Astrocyte (in vitro differentiated cells and primary cell): ENCODE results near the gene KLF18. TPM values are rescaled to one million over a fixed set of nuclear protein-coding genes. Genes with fewer than 3 reads are reported as not detected.
"Not testable (repeated sequence)": the region's sequence is repeated elsewhere in the genome, so short reads cannot be mapped to it uniquely, and the experiment has no call there.

Experiments
- DNase-seq: peaks from one replicate; pipeline ENCODE4 v3.0.0-alpha.2; 2010; ENCODE audit warnings: low read depth
- FAIRE-seq: peaks from 2 replicates; lab custom pipeline; 2011; peaks lifted over from hg19 to GRCh38; lab: Jason Lieb, UNC
- H2AFZ ChIP-seq: 2 replicates; pipeline ENCODE4 v1.6.0; 2012; ENCODE audit warnings: low read depth, low read length, inconsistent platforms
- H3K27ac ChIP-seq: 2 replicates; pipeline ENCODE4 v1.5.1; 2011; ENCODE audit warnings: low read depth, low read length, inconsistent platforms
- H3K27me3 ChIP-seq: 2 replicates; pipeline ENCODE4 v1.6.0; 2011; ENCODE audit warnings: low read length, inconsistent platforms; ENCODE audit not compliant: insufficient read depth
- H3K36me3 ChIP-seq: 2 replicates; pipeline ENCODE4 v1.5.1; 2011; ENCODE audit warnings: low read length, inconsistent platforms; ENCODE audit not compliant: insufficient read depth
- H3K4me1 ChIP-seq: 2 replicates; pipeline ENCODE4 v1.5.1; 2011; ENCODE audit warnings: low read length, inconsistent platforms; ENCODE audit not compliant: insufficient read depth
- H3K4me2 ChIP-seq: 2 replicates; pipeline ENCODE4 v1.6.0; 2012; ENCODE audit warnings: low read length, inconsistent platforms
- H3K4me3 ChIP-seq: 2 replicates; pipeline ENCODE4 v1.5.1; 2011; ENCODE audit warnings: low read depth, mild to moderate bottlenecking, low read length, inconsistent platforms; ENCODE audit not compliant: insufficient read depth
- H3K79me2 ChIP-seq: 2 replicates; pipeline ENCODE4 v1.6.0; 2012; ENCODE audit warnings: mild to moderate bottlenecking, low read length, inconsistent platforms; ENCODE audit not compliant: insufficient read depth
- H3K9ac ChIP-seq: 2 replicates; pipeline ENCODE4 v1.6.0; 2012; ENCODE audit warnings: mild to moderate bottlenecking, low read length, inconsistent platforms
- H3K9me3 ChIP-seq: 2 replicates; pipeline ENCODE4 v1.5.1; 2012; ENCODE audit warnings: low read depth, mild to moderate bottlenecking, low read length, inconsistent platforms; ENCODE audit not compliant: insufficient read depth
- H4K20me1 ChIP-seq: 2 replicates; pipeline ENCODE4 v1.6.0; 2012; ENCODE audit warnings: low read length, inconsistent platforms; ENCODE audit not compliant: insufficient read depth
- H3K27ac Mint-ChIP-seq: one replicate; pipeline ENCODE4 v1.8.0; 2021; ENCODE audit warnings: mild to moderate bottlenecking, mixed read lengths; ENCODE audit not compliant: unreplicated experiment
- H3K27me3 Mint-ChIP-seq: one replicate; pipeline ENCODE4 v1.8.0; 2021; ENCODE audit warnings: low read depth, mixed read lengths; ENCODE audit not compliant: unreplicated experiment
- H3K36me3 Mint-ChIP-seq: one replicate; pipeline ENCODE4 v1.8.0; 2021; ENCODE audit warnings: low read depth, mixed read lengths; ENCODE audit not compliant: unreplicated experiment
- H3K4me1 Mint-ChIP-seq: one replicate; pipeline ENCODE4 v1.8.0; 2021; ENCODE audit warnings: low read depth, mixed read lengths; ENCODE audit not compliant: unreplicated experiment
- H3K4me3 Mint-ChIP-seq: one replicate; pipeline ENCODE4 v1.8.0; 2021; ENCODE audit warnings: mild to moderate bottlenecking, moderate library complexity, mixed read lengths; ENCODE audit not compliant: unreplicated experiment
- H3K9me3 Mint-ChIP-seq: one replicate; pipeline ENCODE4 v1.8.0; 2021; ENCODE audit warnings: mild to moderate bottlenecking, mixed read lengths; ENCODE audit not compliant: unreplicated experiment
- EZH2 ChIP-seq: IDR thresholded peaks from 2 replicates; pipeline ENCODE4 v1.6.1; 2012; ENCODE audit warnings: mild to moderate bottlenecking, low read length, inconsistent platforms; ENCODE audit not compliant: insufficient read depth
- total RNA-seq: library from RNA; stranded (reverse); gene quantifications from 2 replicates; pipeline ENCODE4 v1.2.1, GENCODE V29; 2021
- TF ChIP-seq, protein P1 (sequence below): IDR thresholded peaks from 2 replicates; pipeline ENCODE4 v1.5.1; 2011; ENCODE audit warnings: low read depth, mild to moderate bottlenecking, inconsistent platforms, low read length, moderate library complexity; ENCODE audit not compliant: insufficient read depth

Gene KLF18
- total RNA-seq, 1 donor from 2014 or later = not detected

DNA sequence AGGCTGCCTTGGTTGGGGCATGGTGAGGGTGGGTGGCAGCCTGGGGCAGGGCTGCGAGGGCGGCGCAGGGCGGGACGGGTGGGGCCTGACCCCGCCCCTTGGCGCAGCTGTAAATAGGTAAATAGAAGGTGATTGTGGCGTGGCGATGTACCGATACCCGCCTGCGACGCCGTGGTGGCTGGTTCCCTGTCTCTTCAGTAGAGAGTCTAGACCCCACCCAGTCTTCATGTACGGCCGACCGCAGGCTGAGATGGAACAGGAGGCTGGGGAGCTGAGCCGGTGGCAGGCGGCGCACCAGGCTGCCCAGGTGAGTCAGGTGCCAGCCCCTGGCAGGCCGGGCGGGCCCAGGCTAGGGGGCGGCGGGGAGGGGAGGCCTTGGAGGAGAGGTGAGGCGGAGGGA is 22.7 kb downstream of the KLF18 start, which contains the start of gene KLF17:
Gene KLF17, plus strand, starts transcription at position 140 of the 400 bp plus-strand sequence. Its CDS starts 87 bp downstream, at position 227.
- H3K4me1 Mint-ChIP-seq = no peaks in the 10 kb centered on the region
- no peak for TF ChIP-seq EZH2
- TF ChIP-seq, protein P1, sequence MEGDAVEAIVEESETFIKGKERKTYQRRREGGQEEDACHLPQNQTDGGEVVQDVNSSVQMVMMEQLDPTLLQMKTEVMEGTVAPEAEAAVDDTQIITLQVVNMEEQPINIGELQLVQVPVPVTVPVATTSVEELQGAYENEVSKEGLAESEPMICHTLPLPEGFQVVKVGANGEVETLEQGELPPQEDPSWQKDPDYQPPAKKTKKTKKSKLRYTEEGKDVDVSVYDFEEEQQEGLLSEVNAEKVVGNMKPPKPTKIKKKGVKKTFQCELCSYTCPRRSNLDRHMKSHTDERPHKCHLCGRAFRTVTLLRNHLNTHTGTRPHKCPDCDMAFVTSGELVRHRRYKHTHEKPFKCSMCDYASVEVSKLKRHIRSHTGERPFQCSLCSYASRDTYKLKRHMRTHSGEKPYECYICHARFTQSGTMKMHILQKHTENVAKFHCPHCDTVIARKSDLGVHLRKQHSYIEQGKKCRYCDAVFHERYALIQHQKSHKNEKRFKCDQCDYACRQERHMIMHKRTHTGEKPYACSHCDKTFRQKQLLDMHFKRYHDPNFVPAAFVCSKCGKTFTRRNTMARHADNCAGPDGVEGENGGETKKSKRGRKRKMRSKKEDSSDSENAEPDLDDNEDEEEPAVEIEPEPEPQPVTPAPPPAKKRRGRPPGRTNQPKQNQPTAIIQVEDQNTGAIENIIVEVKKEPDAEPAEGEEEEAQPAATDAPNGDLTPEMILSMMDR = no peak
- H3K79me2 ChIP-seq = no peaks in the 10 kb centered on the region

DNA sequence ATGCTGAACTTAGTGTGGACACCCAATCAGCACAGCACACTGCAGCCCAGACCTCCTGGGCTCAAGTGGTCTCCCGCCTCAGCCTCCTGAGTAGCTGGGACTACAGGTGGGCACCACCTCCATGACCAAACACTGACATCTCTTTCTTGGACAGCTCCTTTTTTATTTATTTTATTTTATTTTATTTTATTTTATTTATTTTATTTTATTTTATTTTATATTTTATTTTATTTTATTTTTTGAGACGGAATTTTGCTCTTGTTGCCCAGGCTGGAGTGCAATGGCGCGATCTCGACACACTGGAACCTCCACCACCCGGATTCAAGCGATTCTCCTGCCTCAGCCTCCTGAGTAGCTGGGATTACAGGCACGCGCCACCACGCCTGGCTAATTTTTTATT is 24.2 kb downstream of the KLF18 start:
- H3K4me2 ChIP-seq, H3K4me1 Mint-ChIP-seq, H3K27ac ChIP-seq, H3K36me3 Mint-ChIP-seq, H3K36me3 ChIP-seq, H3K4me3 Mint-ChIP-seq, H3K9me3 Mint-ChIP-seq, H4K20me1 ChIP-seq, H3K4me1 ChIP-seq, H3K4me3 ChIP-seq, H3K9ac ChIP-seq, H3K27ac Mint-ChIP-seq, DNase-seq, H3K9me3 ChIP-seq, FAIRE-seq, H3K79me2 ChIP-seq, H2AFZ ChIP-seq: not testable (repeated sequence)
- H3K27me3 ChIP-seq = peaks cover 10% of the 10 kb centered on the region
- peaks cover 12% of the 10 kb centered on the region for H3K27me3 Mint-ChIP-seq

More for the DNA sequence above, 22.7 kb downstream of the KLF18 start, which contains the start of gene KLF17:
- peaks cover 7% of the 10 kb centered on the region for H3K27me3 ChIP-seq
- no peaks in the 10 kb centered on the region for H3K9me3 ChIP-seq
- no peaks in the 10 kb centered on the region for H3K4me1 ChIP-seq
- H4K20me1 ChIP-seq = no peaks in the 10 kb centered on the region
- H3K27ac ChIP-seq = no peak within 1 kb of the TSS
- H3K36me3 Mint-ChIP-seq = no peaks in the 10 kb centered on the region
- H3K4me3 Mint-ChIP-seq = no peak within 1 kb of the TSS
- H3K9ac ChIP-seq = no peak within 1 kb of the TSS
- no peak within 1 kb of the TSS for H2AFZ ChIP-seq
- H3K9me3 Mint-ChIP-seq = peaks cover 9% of the 10 kb centered on the region
- H3K36me3 ChIP-seq = no peaks in the 10 kb centered on the region
- FAIRE-seq = no peak
- H3K4me2 ChIP-seq = no peak within 1 kb of the TSS
- no peak within 1 kb of the TSS for H3K4me3 ChIP-seq
- no peak for DNase-seq
- no peak within 1 kb of the TSS for H3K27ac Mint-ChIP-seq
- peaks cover 14% of the 10 kb centered on the region for H3K27me3 Mint-ChIP-seq

DNA sequence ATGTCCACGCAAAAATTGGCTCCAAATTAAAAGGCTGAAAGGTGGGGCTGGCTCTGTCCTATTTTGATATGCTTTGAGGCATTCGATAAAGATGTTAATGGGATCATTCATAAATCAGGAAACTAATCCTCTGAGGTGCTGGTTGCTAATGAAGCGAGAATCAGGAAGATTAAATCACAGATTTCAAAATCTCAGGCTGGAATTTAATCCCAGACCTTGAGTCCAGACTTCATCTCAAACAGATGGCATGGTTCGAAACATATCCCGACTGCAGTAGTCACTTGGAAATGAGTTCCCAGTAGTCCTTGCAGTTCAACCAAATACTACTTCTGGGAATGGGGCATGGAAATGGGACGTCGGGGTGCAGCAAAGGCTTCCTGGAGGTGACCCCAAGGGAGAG is 27.3 kb downstream of the KLF18 start:
- Histone ChIP-seq H4K20me1 (no peaks in the 10 kb centered on the region), H3K27ac (no peak overlapping the region), H3K9ac (no peak overlapping the region), H3K4me1 (no peaks in the 10 kb centered on the region), H3K4me3 (no peak overlapping the region), H3K4me2 (no peak overlapping the region), H3K27me3 (peaks cover 3% of the 10 kb centered on the region), H3K9me3 (no peaks in the 10 kb centered on the region), H2AFZ (no peak overlapping the region), H3K79me2 (no peaks in the 10 kb centered on the region), H3K36me3 (no peaks in the 10 kb centered on the region)
- peak overlapping the region; percentile 30 for H3K4me3 Mint-ChIP-seq
- FAIRE-seq (no peak), DNase-seq (no peak)
- peaks cover 4% of the 10 kb centered on the region for H3K27me3 Mint-ChIP-seq
- TF ChIP-seq, protein P1 = no peak
- TF ChIP-seq EZH2 = no peak
- peaks cover 3% of the 10 kb centered on the region for H3K9me3 Mint-ChIP-seq
- no peak overlapping the region for H3K27ac Mint-ChIP-seq
- no peaks in the 10 kb centered on the region for H3K36me3 Mint-ChIP-seq
- H3K4me1 Mint-ChIP-seq = peaks cover 7% of the 10 kb centered on the region
